Keratinocyte (primary cell): Measurements from ENCODE around the gene FLII. TPM values are rescaled to one million over a fixed set of nuclear protein-coding genes. Genes with fewer than 3 reads are reported as not detected.

ENCODE experiments used
- DNase-seq: peaks from one replicate; pipeline ENCODE4 v3.0.0-alpha.2; 2011; ENCODE audit warnings: low read depth, missing footprints, low spot score
- FAIRE-seq: peaks from 2 replicates; lab custom pipeline; 2011; peaks lifted over from hg19 to GRCh38; lab: Jason Lieb, UNC
- H2AFZ ChIP-seq: 2 replicates; pipeline ENCODE4 v1.6.0; 2012; ENCODE audit warnings: low read length, control low read depth, inconsistent platforms; ENCODE audit not compliant: control insufficient read depth
- H3K27ac ChIP-seq: 2 replicates; pipeline ENCODE4 v1.5.1; 2011; ENCODE audit warnings: low read length; ENCODE audit not compliant: control insufficient read depth, insufficient read depth
- H3K27me3 ChIP-seq: 3 replicates; pipeline ENCODE4 v1.6.0; 2011; ENCODE audit warnings: low read length; ENCODE audit not compliant: control insufficient read depth, insufficient read depth; ENCODE audit errors: extremely low read depth
- H3K36me3 ChIP-seq, 2 experiments: 2 replicates in 1 of 2; 3 replicates in 1 of 2; pipeline ENCODE4 v1.5.1; 2011; ENCODE audit warnings: low read length in 2 of 2, mild to moderate bottlenecking in 1 of 2; ENCODE audit not compliant: control insufficient read depth in 2 of 2, insufficient read depth in 2 of 2; ENCODE audit errors: extremely low read depth in 1 of 2
- H3K4me1 ChIP-seq: 3 replicates; pipeline ENCODE4 v1.5.1; 2011; ENCODE audit warnings: low read length; ENCODE audit not compliant: control insufficient read depth, insufficient read depth; ENCODE audit errors: extremely low read depth
- H3K4me2 ChIP-seq: 3 replicates; pipeline ENCODE4 v1.6.0; 2011; ENCODE audit warnings: low read depth, low read length; ENCODE audit not compliant: control insufficient read depth, insufficient read depth; ENCODE audit errors: extremely low read depth
- H3K4me3 ChIP-seq, 3 experiments: fragments of 200-600 bp in 1 of 3; sonication (generic) in 1 of 3; 2 replicates in 2 of 3; 3 replicates in 1 of 3; pipeline ENCODE4 v1.5.1; 2011 to 2016; ENCODE audit warnings: low read length in 3 of 3, mild to moderate bottlenecking in 3 of 3, control low read depth in 2 of 3, inconsistent platforms in 1 of 3, low read depth in 1 of 3, mixed read lengths in 1 of 3, mixed run types in 1 of 3, moderate library complexity in 1 of 3; ENCODE audit not compliant: control insufficient read depth in 2 of 3, insufficient read depth in 2 of 3; ENCODE audit errors: extremely low read depth in 1 of 3
- H3K79me2 ChIP-seq: 2 replicates; pipeline ENCODE4 v1.6.0; 2012; ENCODE audit warnings: low read length; ENCODE audit not compliant: control insufficient read depth, insufficient read depth
- H3K9ac ChIP-seq: 3 replicates; pipeline ENCODE4 v1.6.0; 2011; ENCODE audit warnings: low read length; ENCODE audit not compliant: control insufficient read depth, insufficient read depth; ENCODE audit errors: extremely low read depth
- H3K9me1 ChIP-seq: 3 replicates; pipeline ENCODE4 v1.6.0; 2011; ENCODE audit warnings: low read length; ENCODE audit not compliant: control insufficient read depth, insufficient read depth; ENCODE audit errors: extremely low read depth
- H3K9me3 ChIP-seq: 2 replicates; pipeline ENCODE4 v1.5.1; 2012; ENCODE audit warnings: low read depth, low read length; ENCODE audit not compliant: control insufficient read depth
- H4K20me1 ChIP-seq: 3 replicates; pipeline ENCODE4 v1.6.0; 2011; ENCODE audit warnings: low read length; ENCODE audit not compliant: control insufficient read depth, insufficient read depth; ENCODE audit errors: extremely low read depth
- CTCF ChIP-seq, 3 experiments: IDR thresholded peaks in 1 of 3; conservative IDR thresholded peaks in 1 of 3; optimal IDR thresholded peaks in 1 of 3; 2 replicates in 2 of 3; 3 replicates in 1 of 3; pipeline versions ENCODE3 to v1.5.1; 2011; ENCODE audit warnings: low read length in 3 of 3, mild to moderate bottlenecking in 3 of 3, moderate library complexity in 2 of 3, control low read depth in 1 of 3, inconsistent platforms in 1 of 3; ENCODE audit not compliant: insufficient read depth in 2 of 3; ENCODE audit errors: extremely low read depth in 1 of 3
- EZH2 ChIP-seq: IDR thresholded peaks from one replicate; pipeline ENCODE4 v1.6.1; 2012; ENCODE audit warnings: inconsistent platforms, mild to moderate bottlenecking, low read length, moderate library complexity
- dilution Hi-C: fragments of 300-500 bp; cut with MboI; formaldehyde crosslinking; loops from one replicate; pipeline ENCODE4 v1.7.0; 2020; ENCODE audit warnings: low sequenced_read_pairs; ENCODE audit not compliant: extremely low pct_ligation_motif_present
- polyA plus RNA-seq, 5 experiments: library from polyadenylated mRNA; depleted of rRNA in 3 of 5; stranded (reverse) in 3 of 5; stranded (forward) in 1 of 5; unstranded in 1 of 5; fragments of >200 nt; gene quantifications; 1 replicate in 1 of 5; 2 replicates in 3 of 5; 3 replicates in 1 of 5; pipeline versions ENCODE4 v1.2.1 to v1.2.3, GENCODE V29; 2011 to 2012; ENCODE audit warnings: missing spikeins in 2 of 5, low read depth in 1 of 5, low replicate concordance in 1 of 5

FLII gene
- polyA plus RNA-seq, 1 donor (not counting 4 experiments of a cell fraction or from before 2014, with no cell fraction given): 376 TPM

- peaks cover 73 to 74% of the 10 kb centered on the region in 2 experiments for H3K36me3 ChIP-seq
- H3K4me2 ChIP-seq: no peak overlapping the region
- no peak overlapping the region for H3K27ac ChIP-seq
These were observed 7.8 kb downstream of the FLII start for GRCh38 chr17:18250708-18251107.

GRCh38 chr17:18250259-18250658, 8.3 kb downstream of the FLII start:
- Histone ChIP-seq H3K27me3 (no peaks in the 10 kb centered on the region), H3K9me1 (no peaks in the 10 kb centered on the region), H3K9me3 (no peaks in the 10 kb centered on the region), H3K4me3 (no peak overlapping the region), H3K4me2 (no peak overlapping the region), H4K20me1 (peaks cover 23% of the 10 kb centered on the region), H3K9ac (no peak overlapping the region), H3K36me3 (peaks cover 73 to 75% of the 10 kb centered on the region in 2 experiments), H3K79me2 (peaks cover 22% of the 10 kb centered on the region), H3K27ac (no peak overlapping the region), H3K4me1 (peaks cover 27% of the 10 kb centered on the region), H2AFZ (no peak overlapping the region)
- peak; percentile 81 for FAIRE-seq
- DNase-seq: no peak
- TF ChIP-seq EZH2 (no peak), CTCF (optimal IDR thresholded peaks at IDR 0.05 in 1 of 3, IDR thresholded peaks at IDR 0.05 in 1 of 3, conservative IDR thresholded peaks at IDR 0.05 in 1 of 3; ENCODE audit: extremely low read depth in 1 of 3, insufficient read depth in 2 of 3, low read length in 3 of 3) (no peak)
- dilution Hi-C loops: no loop called here

More at GRCh38 chr17:18250708-18251107, 7.8 kb downstream of the FLII start:
- no peak overlapping the region for H2AFZ ChIP-seq
- no peak for TF ChIP-seq EZH2
- no peak for TF ChIP-seq CTCF (optimal IDR thresholded peaks at IDR 0.05 in 1 of 3, IDR thresholded peaks at IDR 0.05 in 1 of 3, conservative IDR thresholded peaks at IDR 0.05 in 1 of 3; ENCODE audit: extremely low read depth in 1 of 3, insufficient read depth in 2 of 3, low read length in 3 of 3)
- FAIRE-seq: no peak
- H3K27me3 ChIP-seq: no peaks in the 10 kb centered on the region
- H3K79me2 ChIP-seq: peaks cover 27% of the 10 kb centered on the region
- no peak overlapping the region for H3K4me3 ChIP-seq
- no peaks in the 10 kb centered on the region for H3K9me1 ChIP-seq
- dilution Hi-C loops: no loop called here
- H4K20me1 ChIP-seq: peaks cover 23% of the 10 kb centered on the region
- DNase-seq: no peak
- H3K9me3 ChIP-seq: no peaks in the 10 kb centered on the region
- H3K4me1 ChIP-seq: peaks cover 27% of the 10 kb centered on the region
- no peak overlapping the region for H3K9ac ChIP-seq
